ENCODE data around the gene CHST8. TPM values are rescaled to one million over a fixed set of nuclear protein-coding genes. Genes with fewer than 3 reads are reported as not detected.

Gene CHST8
- polyA plus RNA-seq, 3 donors, result not detected

- Mint-ChIP-seq H3K27me3 (ENCODE audit: low read depth in 3 of 3) (peaks cover 1 to 11% (median 6%) of the 10 kb centered on the region in 3 donors), H3K36me3 (no peaks in the 10 kb centered on the region), H3K4me3 (no peak overlapping the region), H3K27ac (no peak overlapping the region), H3K4me1 (no peaks in the 10 kb centered on the region), H3K9me3 (peaks cover 2 to 13% (median 3%) of the 10 kb centered on the region in 7 donors)
- H3K79me2 ChIP-seq (ENCODE audit: insufficient read depth, low read length), result no peaks in the 10 kb centered on the region
- peaks cover 0 to 12% of the 10 kb centered on the region in 2 donors for H3K9me3 ChIP-seq (replicated peaks in 1 of 2; ENCODE audit: control insufficient read depth in 1 of 2, insufficient read depth in 1 of 2, low read length in 2 of 2)
- intact Hi-C loops (cut with micrococcal nuclease), result no loop called here
- H3K27me3 ChIP-seq (ENCODE audit: control insufficient read depth in 2 of 2, insufficient read depth in 2 of 2, low read length in 2 of 2), result no peaks in the 10 kb centered on the region
- no CpG with 5 or more reads among the region's 3 CpGs for WGBS (ENCODE audit: insufficient coverage)
- TF ChIP-seq CTCF (IDR thresholded peaks at IDR 0.05), result no peak
- H3K36me3 ChIP-seq (replicated peaks in 1 of 2; ENCODE audit: control insufficient read depth in 1 of 2, insufficient read depth in 2 of 2, low read length in 2 of 2), result no peaks in the 10 kb centered on the region
- H3K4me2 ChIP-seq (replicated peaks; ENCODE audit: extremely low read depth, low read length, poor library complexity, severe bottlenecking), result no peak overlapping the region
- no peak overlapping the region for H3K4me3 ChIP-seq (replicated peaks in 1 of 3; ENCODE audit: low read depth in 2 of 3, low read length in 3 of 3)
- no peak overlapping the region for H3K9ac ChIP-seq (ENCODE audit: insufficient read depth, low read length, poor library complexity, severe bottlenecking)
- H3K27ac ChIP-seq (ENCODE audit: low read depth in 1 of 2, low read length in 2 of 2), result no peak overlapping the region
- H3K4me1 ChIP-seq (ENCODE audit: control insufficient read depth in 1 of 2, insufficient read depth in 2 of 2, low read length in 2 of 2), result no peaks in the 10 kb centered on the region
- no peaks in the 10 kb centered on the region for H4K20me1 ChIP-seq (ENCODE audit: insufficient read depth, low read length)
- no peak for DNase-seq
- H2AFZ ChIP-seq (ENCODE audit: insufficient read depth, low read depth, low read length, poor library complexity, severe bottlenecking), result no peak overlapping the region
Measured at GRCh38 chr19:33714149-33714548, 92.4 kb downstream of the CHST8 start.

- WGBS (ENCODE audit: insufficient coverage), result no CpG with 5 or more reads among the region's 1 CpG
- Mint-ChIP-seq H3K36me3 (no peaks in the 10 kb centered on the region), H3K27me3 (ENCODE audit: low read depth in 3 of 3) (peaks cover 1 to 7% (median 6%) of the 10 kb centered on the region in 3 donors), H3K9me3 (peaks cover 0 to 13% (median 3%) of the 10 kb centered on the region in 7 donors), H3K4me1 (no peaks in the 10 kb centered on the region), H3K27ac (no peak overlapping the region), H3K4me3 (no peak overlapping the region)
- intact Hi-C loops (cut with micrococcal nuclease), result no loop called here
- H3K9me3 ChIP-seq (replicated peaks in 1 of 2; ENCODE audit: control insufficient read depth in 1 of 2, insufficient read depth in 1 of 2, low read length in 2 of 2), result peaks cover 0 to 12% of the 10 kb centered on the region in 2 donors
- no peak overlapping the region for H3K4me3 ChIP-seq (replicated peaks in 1 of 3; ENCODE audit: low read depth in 2 of 3, low read length in 3 of 3)
- TF ChIP-seq CTCF (IDR thresholded peaks at IDR 0.05), result no peak
- no peak overlapping the region for H3K27ac ChIP-seq (ENCODE audit: low read depth in 1 of 2, low read length in 2 of 2)
- H4K20me1 ChIP-seq (ENCODE audit: insufficient read depth, low read length), result no peaks in the 10 kb centered on the region
- no peaks in the 10 kb centered on the region for H3K27me3 ChIP-seq (ENCODE audit: control insufficient read depth in 2 of 2, insufficient read depth in 2 of 2, low read length in 2 of 2)
- H3K36me3 ChIP-seq (replicated peaks in 1 of 2; ENCODE audit: control insufficient read depth in 1 of 2, insufficient read depth in 2 of 2, low read length in 2 of 2), result no peaks in the 10 kb centered on the region
- H3K4me1 ChIP-seq (ENCODE audit: control insufficient read depth in 1 of 2, insufficient read depth in 2 of 2, low read length in 2 of 2), result no peaks in the 10 kb centered on the region
- H3K9ac ChIP-seq (ENCODE audit: insufficient read depth, low read length, poor library complexity, severe bottlenecking), result no peak overlapping the region
- DNase-seq, result no peak
- no peak overlapping the region for H3K4me2 ChIP-seq (replicated peaks; ENCODE audit: extremely low read depth, low read length, poor library complexity, severe bottlenecking)
- no peaks in the 10 kb centered on the region for H3K79me2 ChIP-seq (ENCODE audit: insufficient read depth, low read length)
- H2AFZ ChIP-seq (ENCODE audit: insufficient read depth, low read depth, low read length, poor library complexity, severe bottlenecking), result no peak overlapping the region
Measured at GRCh38 chr19:33715462-33715861, 93.7 kb downstream of the CHST8 start.

Measured in CD14-positive monocyte (primary cell).